GM18505 (cell line): ENCODE measurements around the gene ZNF292.

Experiments
- ATAC-seq: cut with Tn5 transposase; IDR thresholded peaks from one replicate; pipeline ENCODE4 v1.9.1; 2021; ENCODE audit not compliant: unreplicated experiment
- POLR2A ChIP-seq: IDR thresholded peaks from 4 replicates; pipeline ENCODE4 v1.6.1; 2011; ENCODE audit warnings: borderline replicate concordance; ENCODE audit not compliant: insufficient read depth, insufficient read length; ENCODE audit errors: extremely low read depth

The ZNF292 gene

GRCh38 chr6:87250019-87250418, 94.7 kb downstream of the ZNF292 start:
- TF ChIP-seq POLR2A: no peak
- ATAC-seq: no peak

- TF ChIP-seq POLR2A: no peak
- ATAC-seq: no peak
Observed at GRCh38 chr6:87251225-87251624, 95.9 kb downstream of the ZNF292 start.

- ATAC-seq: no peak
- no peak for TF ChIP-seq POLR2A
Observed at GRCh38 chr6:87251725-87252124, 96.4 kb downstream of the ZNF292 start.

GRCh38 chr6:87257046-87257445, 101.7 kb downstream of the ZNF292 start:
- TF ChIP-seq POLR2A: no peak
- no peak for ATAC-seq

- no peak for ATAC-seq
- TF ChIP-seq POLR2A: no peak
Observed at GRCh38 chr6:87257565-87257964, 102.2 kb downstream of the ZNF292 start.

GRCh38 chr6:87257975-87258374, 102.6 kb downstream of the ZNF292 start:
- TF ChIP-seq POLR2A: no peak
- ATAC-seq: no peak

- TF ChIP-seq POLR2A: no peak
- no peak for ATAC-seq
Observed at GRCh38 chr6:87259791-87260190, 104.4 kb downstream of the ZNF292 start.

GRCh38 chr6:87261534-87261933, 106.2 kb downstream of the ZNF292 start:
- no peak for TF ChIP-seq POLR2A
- ATAC-seq: no peak

GRCh38 chr6:87264481-87264880, 109.1 kb downstream of the ZNF292 start:
- TF ChIP-seq POLR2A: no peak

GRCh38 chr6:87274660-87275274, 119.4 kb downstream of the ZNF292 start:
- no peak for TF ChIP-seq POLR2A
- ATAC-seq: no peak

More at GRCh38 chr6:87264481-87264880, 109.1 kb downstream of the ZNF292 start:
- ATAC-seq: no peak

- no peak for ATAC-seq
- TF ChIP-seq POLR2A: no peak
Observed at GRCh38 chr6:87276624-87277023, 121.3 kb downstream of the ZNF292 start.

- TF ChIP-seq POLR2A: no peak
- no peak for ATAC-seq
Observed at GRCh38 chr6:87277123-87277522, 121.8 kb downstream of the ZNF292 start.

GRCh38 chr6:87279196-87279595, 123.8 kb downstream of the ZNF292 start:
- TF ChIP-seq POLR2A: no peak
- ATAC-seq: no peak

GRCh38 chr6:87281426-87281825, 126.1 kb downstream of the ZNF292 start:
- no peak for ATAC-seq
- no peak for TF ChIP-seq POLR2A

- TF ChIP-seq POLR2A: no peak
- ATAC-seq: no peak
Observed at GRCh38 chr6:87282743-87283142, 127.4 kb downstream of the ZNF292 start.
